Body of pancreas (tissue), 4 donors: ENCODE results near the gene SRGAP1. TPM values are rescaled to one million over a fixed set of nuclear protein-coding genes. Genes with fewer than 3 reads are reported as not detected.

ENCODE experiments used
- ATAC-seq: fragments of 150-250 bp; one replicate; pipeline ENCODE4 v1.9.1; 2016
- DNase-seq, 4 donors: peaks; one replicate each; pipeline ENCODE4 v3.0.0-alpha.2; 2019
- H3K27ac ChIP-seq, 4 donors: fragments of 200-600 bp; sonication (generic); 1 replicate in 3 of 4; 2 replicates in 1 of 4; pipeline versions ENCODE4 v1.5.1 to v1.6.1; 2016 to 2019; ENCODE audit warnings: mild to moderate bottlenecking in 1 of 4, mixed read lengths in 1 of 4, moderate library complexity in 1 of 4
- H3K27me3 ChIP-seq, 2 donors: fragments of 200-600 bp; sonication (generic); one replicate each; pipeline ENCODE4 v1.6.0; 2016; ENCODE audit warnings: mild to moderate bottlenecking in 1 of 2
- H3K36me3 ChIP-seq, 2 donors: fragments of 200-600 bp; sonication (generic); replicated peaks in 1 of 2; 2 replicates each; pipeline ENCODE4 v1.5.1; 2016; ENCODE audit warnings: low read depth in 2 of 2; ENCODE audit not compliant: insufficient read depth in 1 of 2
- H3K4me1 ChIP-seq: fragments of 200-600 bp; sonication (generic); one replicate; pipeline ENCODE4 v1.6.0; 2016
- H3K4me3 ChIP-seq, 2 donors: fragments of 200-600 bp; sonication (generic); 1 replicate in 1 of 2; 2 replicates in 1 of 2; pipeline ENCODE4 v1.5.1; 2016 to 2019
- H3K9me3 ChIP-seq, 3 donors: fragments of 200-600 bp; sonication (generic); 1 replicate in 2 of 3; 2 replicates in 1 of 3; pipeline ENCODE4 v1.5.1; 2016
- POLR2A ChIP-seq, 3 donors: fragments of 450-650 bp; IDR thresholded peaks; one replicate each; pipeline ENCODE4 v1.6.1; 2016; ENCODE audit warnings: antibody characterized with exemption in 3 of 3, mild to moderate bottlenecking in 2 of 3
- WGBS, 2 donors: methylation state at CpG; one replicate each; pipeline ENCODE4 v1.1.5; 2017; 5-methylcytosine and 5-hydroxymethylcytosine counted together
- intact Hi-C: fragments of 100-400 bp; cut with DNase I; formaldehyde crosslinking; loops from one replicate; pipeline ENCODE4 v1.15.1; 2023
- total RNA-seq, 2 donors: library from RNA; depleted of rRNA; stranded (reverse); fragments of >200 nt; gene quantifications; one replicate each; pipeline ENCODE4 v1.1.0, GENCODE V29; 2016
- TF ChIP-seq, protein P1 (sequence below), 7 experiments: fragments of 450-650 bp in 4 of 7; fragments of 200-600 bp in 3 of 7; sonication (generic) in 3 of 7; IDR thresholded peaks; one replicate each; pipeline ENCODE4 v1.5.1; 2016 to 2019; ENCODE audit warnings: antibody characterized with exemption in 7 of 7

SRGAP1 gene
- total RNA-seq, 2 donors from 2014 or later, result 8.8 to 14.8 TPM

DNA sequence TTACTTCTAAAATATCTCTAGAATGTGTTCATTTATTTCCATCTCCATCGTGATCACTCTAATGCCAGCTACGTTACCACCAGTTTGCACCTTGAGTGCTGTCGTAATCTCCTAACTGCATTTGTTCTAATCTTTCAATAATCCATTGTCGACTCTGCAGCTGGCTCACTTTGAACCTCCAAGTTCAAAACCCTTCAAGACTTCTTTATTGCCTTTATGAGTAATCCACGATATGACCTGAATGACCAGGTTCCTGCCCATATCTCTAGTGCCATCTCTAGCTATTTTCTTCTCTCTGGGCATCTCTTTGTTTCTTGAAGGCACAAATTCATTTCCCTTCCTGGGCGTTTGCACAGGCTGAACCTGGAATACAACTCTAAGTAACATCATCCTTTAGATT, 76.7 kb downstream of the SRGAP1 start:
- no peaks in the 10 kb centered on the region for H3K36me3 ChIP-seq
- H3K4me1 ChIP-seq, result peaks cover 36% of the 10 kb centered on the region
- H3K27me3 ChIP-seq, result no peaks in the 10 kb centered on the region
- no peak for DNase-seq
- intact Hi-C loops, result no loop called here
- TF ChIP-seq, protein P1, sequence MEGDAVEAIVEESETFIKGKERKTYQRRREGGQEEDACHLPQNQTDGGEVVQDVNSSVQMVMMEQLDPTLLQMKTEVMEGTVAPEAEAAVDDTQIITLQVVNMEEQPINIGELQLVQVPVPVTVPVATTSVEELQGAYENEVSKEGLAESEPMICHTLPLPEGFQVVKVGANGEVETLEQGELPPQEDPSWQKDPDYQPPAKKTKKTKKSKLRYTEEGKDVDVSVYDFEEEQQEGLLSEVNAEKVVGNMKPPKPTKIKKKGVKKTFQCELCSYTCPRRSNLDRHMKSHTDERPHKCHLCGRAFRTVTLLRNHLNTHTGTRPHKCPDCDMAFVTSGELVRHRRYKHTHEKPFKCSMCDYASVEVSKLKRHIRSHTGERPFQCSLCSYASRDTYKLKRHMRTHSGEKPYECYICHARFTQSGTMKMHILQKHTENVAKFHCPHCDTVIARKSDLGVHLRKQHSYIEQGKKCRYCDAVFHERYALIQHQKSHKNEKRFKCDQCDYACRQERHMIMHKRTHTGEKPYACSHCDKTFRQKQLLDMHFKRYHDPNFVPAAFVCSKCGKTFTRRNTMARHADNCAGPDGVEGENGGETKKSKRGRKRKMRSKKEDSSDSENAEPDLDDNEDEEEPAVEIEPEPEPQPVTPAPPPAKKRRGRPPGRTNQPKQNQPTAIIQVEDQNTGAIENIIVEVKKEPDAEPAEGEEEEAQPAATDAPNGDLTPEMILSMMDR (IDR thresholded peaks at IDR 0.05), result no peak
- no peak for TF ChIP-seq POLR2A (IDR thresholded peaks at IDR 0.05)
- whole genome bisulfite sequencing, 2 donors, result 79 to 92% methylated on average over 6 of the region's 6 CpGs
- no peak overlapping the region for H3K27ac ChIP-seq
- H3K4me3 ChIP-seq, result no peak overlapping the region
- H3K9me3 ChIP-seq, result no peaks in the 10 kb centered on the region
- no peak for ATAC-seq

DNA sequence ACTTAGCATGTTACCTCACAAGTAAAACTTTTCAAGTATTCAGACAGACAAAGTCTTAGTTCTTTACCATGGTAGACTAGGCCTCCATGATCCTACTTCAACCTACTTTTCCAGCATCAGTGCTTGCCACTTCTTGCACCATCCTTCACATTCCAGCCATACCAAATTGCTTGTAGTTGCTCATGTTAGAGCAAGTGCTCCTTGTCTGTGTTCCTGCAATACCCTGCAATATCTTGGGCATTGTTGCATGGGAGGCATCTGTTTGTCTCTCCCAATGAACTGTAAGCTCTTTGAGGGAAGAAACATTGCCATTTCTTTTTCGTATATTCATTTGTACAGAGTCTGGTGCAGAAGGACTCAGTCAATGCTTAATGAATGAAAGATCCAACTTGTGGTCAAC, 78.0 kb downstream of the SRGAP1 start:
- TF ChIP-seq, protein P1 (IDR thresholded peaks at IDR 0.05), result no peak
- no peak for TF ChIP-seq POLR2A (IDR thresholded peaks at IDR 0.05)
- intact Hi-C loops, result no loop called here
- Histone ChIP-seq H3K27ac (no peak overlapping the region), H3K4me3 (no peak overlapping the region), H3K9me3 (no peaks in the 10 kb centered on the region), H3K27me3 (no peaks in the 10 kb centered on the region), H3K4me1 (peaks cover 26% of the 10 kb centered on the region), H3K36me3 (no peaks in the 10 kb centered on the region)
- ATAC-seq (no peak), DNase-seq (no peak)
- 84 to 86% methylated on average over 1 of the region's 1 CpG for whole genome bisulfite sequencing, 2 donors

DNA sequence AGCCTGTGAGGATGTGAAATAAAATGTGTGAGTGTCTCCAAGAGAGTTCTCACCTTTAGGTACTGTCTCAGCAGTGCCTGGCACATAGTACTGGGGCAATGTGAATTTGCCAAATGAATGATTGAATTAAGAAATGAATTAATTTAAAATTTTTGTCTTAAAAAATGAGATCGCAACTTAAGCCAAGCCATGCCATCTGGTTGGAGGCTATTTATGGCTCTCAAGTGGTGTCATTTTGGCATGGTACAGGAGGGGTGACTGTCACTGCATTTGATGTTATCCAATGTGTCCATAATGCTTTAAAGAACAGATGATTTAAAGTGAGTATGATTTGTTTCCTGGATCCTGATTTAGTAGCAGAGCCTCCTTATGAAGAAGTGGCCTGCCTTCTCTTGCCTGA, 80.3 kb downstream of the SRGAP1 start:
- ATAC-seq (no peak), DNase-seq (no peak)
- Histone ChIP-seq H3K4me1 (peaks cover 7% of the 10 kb centered on the region), H3K4me3 (no peak overlapping the region), H3K9me3 (no peaks in the 10 kb centered on the region), H3K27me3 (no peaks in the 10 kb centered on the region), H3K36me3 (no peaks in the 10 kb centered on the region), H3K27ac (no peak overlapping the region)
- TF ChIP-seq, protein P1 (IDR thresholded peaks at IDR 0.05), result no peak
- no peak for TF ChIP-seq POLR2A (IDR thresholded peaks at IDR 0.05)
- intact Hi-C loops, result no loop called here
- 43 to 61% methylated on average over 1 of the region's 1 CpG for WGBS, 2 donors

DNA sequence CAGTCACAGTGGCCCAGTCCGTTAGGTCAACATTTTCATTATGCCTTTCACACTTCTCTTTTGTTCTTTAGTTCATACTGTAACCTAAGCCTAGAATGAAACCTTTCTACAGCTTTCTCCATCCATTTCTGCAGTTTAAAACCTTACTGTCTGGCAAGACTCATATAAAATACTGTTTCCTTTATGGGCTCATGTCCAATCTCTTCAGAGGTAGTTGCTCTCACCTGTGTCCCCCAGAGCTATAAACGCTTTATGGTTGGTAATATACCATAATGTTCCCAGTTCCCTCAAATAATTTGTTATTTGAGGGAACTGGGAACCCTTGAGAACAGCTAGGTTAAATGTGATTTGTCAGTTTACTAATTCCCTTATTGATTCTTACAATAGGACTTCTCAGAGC, 83.0 kb downstream of the SRGAP1 start:
- no peaks in the 10 kb centered on the region for H3K9me3 ChIP-seq
- intact Hi-C loops, result no loop called here
- DNase-seq, result no peak
- no peak overlapping the region for H3K27ac ChIP-seq
- ATAC-seq, result no peak
- no peak overlapping the region for H3K4me3 ChIP-seq
- TF ChIP-seq, protein P1 (IDR thresholded peaks at IDR 0.05), result no peak
- no peak for TF ChIP-seq POLR2A (IDR thresholded peaks at IDR 0.05)
- no peaks in the 10 kb centered on the region for H3K27me3 ChIP-seq
- no peaks in the 10 kb centered on the region for H3K36me3 ChIP-seq
- 97 to 98% methylated on average over 2 of the region's 2 CpGs for WGBS, 2 donors
- H3K4me1 ChIP-seq, result no peaks in the 10 kb centered on the region

DNA sequence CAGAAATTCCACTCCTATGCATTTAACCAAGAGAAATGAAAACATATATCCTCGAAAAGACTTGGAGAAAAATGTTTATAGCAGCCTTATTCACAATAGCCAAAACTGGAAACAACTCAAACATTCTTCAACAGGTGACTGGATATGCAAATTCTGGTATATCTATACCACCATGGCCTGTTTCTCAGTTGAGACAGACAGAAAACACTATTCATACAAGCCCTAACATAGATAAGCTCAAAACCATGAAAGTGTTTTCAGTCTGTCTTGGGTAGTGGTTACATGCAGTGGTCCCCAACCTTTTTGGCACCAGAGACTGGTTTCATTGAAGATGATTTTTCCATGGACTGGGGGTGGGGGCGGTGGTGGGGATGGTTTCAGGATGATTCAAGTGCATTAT, 83.8 kb downstream of the SRGAP1 start:
- DNase-seq (no peak), ATAC-seq (no peak)
- H3K27me3 ChIP-seq, result no peaks in the 10 kb centered on the region
- no peaks in the 10 kb centered on the region for H3K9me3 ChIP-seq
- WGBS, 2 donors, result 89 to 91% methylated on average over 2 of the region's 2 CpGs
- no peaks in the 10 kb centered on the region for H3K4me1 ChIP-seq
- no peak overlapping the region for H3K27ac ChIP-seq
- no peaks in the 10 kb centered on the region for H3K36me3 ChIP-seq
- TF ChIP-seq, protein P1 (IDR thresholded peaks at IDR 0.05), result no peak
- TF ChIP-seq POLR2A (IDR thresholded peaks at IDR 0.05), result no peak
- H3K4me3 ChIP-seq, result no peak overlapping the region
- intact Hi-C loops, result no loop called here
